CD4-positive, alpha-beta T cell treated with Interferon alpha-2 for 1 hour (primary cell): ENCODE results near the gene SLC16A9.
"Not testable (repeated sequence)": the region's sequence is repeated elsewhere in the genome, so short reads cannot be mapped to it uniquely, and the experiment has no call there.

Source experiments
- DNase-seq, 2 donors: peaks; one replicate each; pipeline ENCODE4 v3.0.0-alpha.2; 2020 to 2022

Gene SLC16A9

GRCh38 chr10:59709395-59710125 is at the start of gene SLC16A9:
Gene SLC16A9, minus strand, starts transcription at chr10:59709850. Its CDS starts 25,559 bp downstream, at chr10:59684291.
- peak; percentile 4 for DNase-seq

DNA sequence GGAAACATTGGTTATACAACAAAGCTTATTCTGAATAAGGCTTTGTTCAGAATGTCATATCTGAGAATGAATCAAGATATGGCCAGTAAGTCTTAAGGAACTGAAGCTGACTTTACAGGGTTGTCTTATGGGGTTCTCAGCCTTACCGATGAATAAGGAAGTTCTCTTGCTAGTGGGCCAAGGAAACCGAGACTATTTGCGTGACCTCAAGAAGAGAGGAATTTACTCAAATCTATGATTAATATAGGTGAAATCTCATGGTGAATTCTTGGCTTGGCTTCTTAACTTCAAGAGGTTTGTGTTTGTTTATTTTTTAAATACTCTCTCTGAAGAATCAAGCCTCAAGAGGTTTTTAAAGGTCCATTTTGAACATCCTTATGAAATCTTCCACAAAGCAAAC is 48.3 kb upstream of the SLC16A9 start:
- no peak for DNase-seq

DNA sequence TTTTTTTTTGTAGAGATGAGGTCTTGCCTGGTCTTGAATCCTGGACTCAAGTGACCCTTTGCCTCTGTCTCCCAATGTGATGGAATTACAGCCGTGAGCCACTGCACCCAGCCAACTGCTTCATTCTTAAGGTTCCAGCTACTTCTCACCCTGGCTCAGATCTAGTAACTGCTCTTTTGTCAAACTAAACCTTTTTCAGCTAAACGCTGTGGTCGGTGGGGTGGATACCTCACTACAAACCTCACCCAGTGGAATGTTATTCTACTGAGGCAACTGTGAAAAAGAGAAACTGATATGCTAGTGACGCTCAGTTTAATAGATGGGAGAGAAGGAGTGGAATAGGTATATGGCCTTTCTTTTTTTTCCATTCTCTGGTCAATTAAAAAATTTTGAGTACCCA is 45.3 kb upstream of the SLC16A9 start:
- DNase-seq: no peak

GRCh38 chr10:59753267-59753666 is 43.6 kb upstream of the SLC16A9 start, which contains the start of gene MRLN:
Gene MRLN, minus strand, starts transcription at chr10:59753455.
- DNase-seq: no peak

GRCh38 chr10:59752278-59752940 is 42.8 kb upstream of the SLC16A9 start:
- DNase-seq: no peak

GRCh38 chr10:59750155-59750945 is 40.7 kb upstream of the SLC16A9 start:
- no peak for DNase-seq

GRCh38 chr10:59748834-59749233 is 39.2 kb upstream of the SLC16A9 start:
- DNase-seq: no peak

- DNase-seq: no peak
Measured at GRCh38 chr10:59745163-59745650, 35.6 kb upstream of the SLC16A9 start.

- not testable (repeated sequence) for DNase-seq
Measured at GRCh38 chr10:59744762-59745161, 35.1 kb upstream of the SLC16A9 start.

DNA sequence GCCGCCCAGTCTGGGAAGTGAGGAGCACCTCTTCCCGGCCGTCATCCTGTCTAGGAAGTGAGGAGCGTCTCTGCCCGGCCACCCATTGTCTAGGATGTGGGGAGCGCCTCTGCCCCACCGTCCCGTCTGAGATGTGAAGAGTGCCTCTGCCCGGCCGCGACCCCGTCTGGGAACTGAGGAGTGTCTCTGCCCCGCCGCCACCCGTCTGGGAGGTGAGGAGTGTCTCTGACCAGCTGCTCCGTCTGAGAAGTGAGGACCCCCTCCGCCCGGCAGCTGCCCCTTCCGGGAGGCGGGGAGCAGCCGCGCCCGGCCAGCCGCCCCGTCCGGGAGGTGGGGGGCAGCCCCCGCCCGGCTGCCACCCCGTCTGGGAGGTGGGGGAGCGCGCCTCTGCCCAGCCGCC is 34.5 kb upstream of the SLC16A9 start:
- DNase-seq: not testable (repeated sequence)

GRCh38 chr10:59741583-59741982 is 31.9 kb upstream of the SLC16A9 start:
- no peak for DNase-seq

DNA sequence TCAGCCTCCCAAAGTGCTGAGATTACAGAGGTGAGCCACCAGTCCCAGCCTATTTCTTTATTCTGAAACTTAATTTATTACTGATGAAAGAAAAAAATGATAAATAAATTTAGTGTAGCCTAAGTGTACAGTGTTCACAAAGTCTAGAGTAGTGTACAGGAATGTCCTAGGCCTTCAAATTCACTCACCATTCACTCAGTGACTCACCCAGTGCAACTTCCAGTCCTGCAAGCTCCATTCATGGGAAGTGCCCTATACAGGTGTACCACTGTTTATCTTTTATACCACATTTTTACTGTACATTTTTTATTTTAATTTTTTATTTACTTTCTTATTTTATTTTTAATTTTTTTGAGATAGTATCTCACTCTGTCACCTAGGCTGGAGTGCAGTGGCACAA is 31.4 kb upstream of the SLC16A9 start:
- no peak for DNase-seq

- DNase-seq: no peak
Measured at GRCh38 chr10:59736749-59737148, 27.1 kb upstream of the SLC16A9 start.

- no peak for DNase-seq
Measured at GRCh38 chr10:59735296-59735695, 25.6 kb upstream of the SLC16A9 start.

GRCh38 chr10:59734014-59734462 is 24.4 kb upstream of the SLC16A9 start:
- no peak for DNase-seq

- not testable (repeated sequence) for DNase-seq
Measured at GRCh38 chr10:59733321-59734013, 23.8 kb upstream of the SLC16A9 start.

GRCh38 chr10:59732849-59733248 is 23.2 kb upstream of the SLC16A9 start:
- not testable (repeated sequence) for DNase-seq

DNA sequence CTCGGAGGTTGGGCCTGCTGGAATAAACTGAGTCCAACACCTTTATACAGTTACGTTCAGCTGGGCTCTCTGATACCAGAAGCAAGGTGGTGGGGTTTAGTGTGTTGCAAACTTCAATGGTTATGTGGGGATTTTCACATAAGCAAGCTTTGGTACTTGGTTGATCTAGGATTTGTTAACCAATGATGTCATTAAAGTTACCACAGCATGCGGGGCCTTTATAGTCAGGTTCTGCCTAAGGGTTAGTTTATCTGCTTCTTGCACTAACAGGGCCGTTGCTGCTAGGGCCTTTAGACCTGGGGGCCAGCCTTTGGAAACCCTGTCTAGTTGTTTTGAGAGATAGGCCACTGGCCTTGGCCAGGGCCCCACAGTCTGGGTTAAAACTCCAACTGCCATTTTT is 19.5 kb upstream of the SLC16A9 start:
- DNase-seq: not testable (repeated sequence)

DNA sequence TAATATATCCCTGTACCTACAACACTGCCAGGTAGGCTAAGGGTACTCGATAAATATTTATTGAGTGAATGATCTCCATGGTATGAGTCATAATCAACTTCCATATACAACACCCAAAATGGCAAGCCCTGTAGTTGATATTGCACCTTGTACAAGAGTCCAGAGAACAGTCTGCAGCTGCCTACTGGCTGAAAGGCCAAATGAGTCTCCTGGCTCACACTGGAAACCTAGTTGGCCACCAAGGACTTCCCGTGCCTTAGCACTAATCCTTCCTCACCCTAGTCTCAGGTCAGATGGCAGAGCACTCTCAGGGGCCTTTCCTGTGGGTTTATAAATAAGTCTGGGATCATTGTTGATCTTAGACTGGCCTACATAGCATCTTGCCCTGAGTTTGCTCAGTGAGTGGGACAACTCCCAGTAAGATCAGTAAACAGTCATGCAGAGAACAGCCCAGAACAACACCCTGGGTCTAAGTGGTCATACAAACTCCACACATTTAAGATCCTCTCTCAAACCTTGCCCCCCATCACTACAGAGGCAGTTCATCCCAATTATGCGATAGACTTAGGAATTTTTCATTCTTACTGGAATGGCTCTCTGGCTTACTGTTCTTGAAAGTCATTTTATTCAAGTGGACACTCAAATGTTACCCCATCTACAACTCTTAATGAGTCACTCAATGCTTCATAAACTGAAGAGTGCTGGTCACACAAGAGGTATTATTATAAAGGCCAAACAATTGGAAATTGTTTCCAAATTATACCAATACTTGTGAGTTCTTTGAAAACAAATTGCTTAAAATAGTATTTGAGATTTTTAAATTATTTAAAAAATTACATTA is 14.7 kb upstream of the SLC16A9 start:
- no peak for DNase-seq

DNA sequence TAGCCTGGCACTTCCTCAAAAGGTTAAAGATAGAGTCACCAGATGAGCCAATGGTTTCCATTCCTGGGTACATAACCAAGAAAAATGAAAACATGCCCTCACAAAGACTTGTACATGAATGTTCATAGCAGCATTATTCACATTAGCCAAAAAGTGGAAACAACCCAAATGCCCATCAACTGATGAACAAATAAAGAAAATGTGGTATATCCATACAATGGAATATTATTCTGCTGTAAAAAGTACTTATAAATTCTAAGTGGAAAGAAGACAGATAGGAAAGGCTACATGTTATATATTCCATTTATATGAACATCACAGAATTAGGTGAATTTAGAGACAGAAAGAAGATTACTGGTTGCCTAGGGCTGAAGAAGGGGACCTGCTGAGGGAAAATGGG is 10.7 kb upstream of the SLC16A9 start:
- DNase-seq: no peak

DNA sequence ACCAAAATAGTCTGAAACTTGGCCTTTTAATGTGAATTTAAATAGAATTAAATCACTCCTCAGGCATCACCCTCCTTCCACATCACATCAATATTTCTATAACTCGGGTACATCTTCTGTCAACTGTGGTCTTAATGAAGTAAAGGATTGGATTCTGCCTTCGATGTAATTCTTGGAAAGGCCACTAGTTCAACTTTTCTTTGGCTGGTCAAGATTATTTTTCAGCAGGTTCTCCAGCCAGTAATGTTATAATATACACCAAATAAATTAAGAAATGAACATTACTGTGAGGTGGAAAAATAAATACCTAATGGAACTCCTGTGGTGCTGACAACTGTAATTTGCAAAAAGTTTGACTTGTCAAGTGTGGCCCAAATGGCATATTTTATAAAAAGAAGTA is 9.7 kb upstream of the SLC16A9 start:
- no peak for DNase-seq

GRCh38 chr10:59718257-59718656 is 8.6 kb upstream of the SLC16A9 start:
- DNase-seq: no peak
